CD14-positive monocyte (primary cell): ENCODE measurements around the gene HADHA. TPM values are rescaled to one million over a fixed set of nuclear protein-coding genes. Genes with fewer than 3 reads are reported as not detected.

ENCODE experiments used
- DNase-seq, 3 donors: peaks; one replicate each; pipeline ENCODE4 v3.0.0-alpha.2; 2011 to 2022
- H2AFZ ChIP-seq: 2 replicates; pipeline ENCODE4 v1.6.0; 2012; ENCODE audit warnings: mild to moderate bottlenecking, low read depth, low read length, inconsistent platforms; ENCODE audit not compliant: insufficient read depth, poor library complexity, severe bottlenecking
- H3K27ac ChIP-seq, 2 donors: 1 replicate in 1 of 2; 2 replicates in 1 of 2; pipeline ENCODE4 v1.5.1; 2012 to 2013; ENCODE audit warnings: low read length in 2 of 2, control low read depth in 1 of 2, inconsistent platforms in 1 of 2, low read depth in 1 of 2, mild to moderate bottlenecking in 1 of 2
- H3K27me3 ChIP-seq, 2 donors: one replicate each; pipeline versions ENCODE4 v1.6.0 to v1.6.1; 2011 to 2013; ENCODE audit warnings: low read length in 2 of 2; ENCODE audit not compliant: control insufficient read depth in 2 of 2, insufficient read depth in 2 of 2
- H3K36me3 ChIP-seq, 2 donors: replicated peaks in 1 of 2; 1 replicate in 1 of 2; 2 replicates in 1 of 2; pipeline versions ENCODE4 v1.5.1 to v1.6.1; 2012 to 2013; ENCODE audit warnings: low read length in 2 of 2, control low read depth in 1 of 2, inconsistent platforms in 1 of 2, mild to moderate bottlenecking in 1 of 2; ENCODE audit not compliant: insufficient read depth in 2 of 2, control insufficient read depth in 1 of 2
- H3K4me1 ChIP-seq, 2 donors: 1 replicate in 1 of 2; 2 replicates in 1 of 2; pipeline versions ENCODE4 v1.5.1 to v1.6.1; 2012 to 2013; ENCODE audit warnings: low read length in 2 of 2, control low read depth in 1 of 2, inconsistent platforms in 1 of 2, mild to moderate bottlenecking in 1 of 2, moderate library complexity in 1 of 2; ENCODE audit not compliant: insufficient read depth in 2 of 2, control insufficient read depth in 1 of 2
- H3K4me2 ChIP-seq: replicated peaks from 2 replicates; pipeline ENCODE3; 2012; ENCODE audit warnings: low read length, moderate library complexity, mild to moderate bottlenecking; ENCODE audit not compliant: poor library complexity, severe bottlenecking; ENCODE audit errors: extremely low read depth
- H3K4me3 ChIP-seq, 3 experiments: fragments of 200-600 bp in 1 of 3; sonication (generic) in 1 of 3; replicated peaks in 1 of 3; 1 replicate in 2 of 3; 2 replicates in 1 of 3; pipeline ENCODE4 v1.5.1; 2011 to 2013; ENCODE audit warnings: low read length in 3 of 3, mild to moderate bottlenecking in 3 of 3, control low read depth in 2 of 3, low read depth in 2 of 3, inconsistent platforms in 1 of 3, moderate library complexity in 1 of 3
- H3K79me2 ChIP-seq: 2 replicates; pipeline ENCODE4 v1.6.0; 2012; ENCODE audit warnings: mild to moderate bottlenecking, control low read depth, inconsistent platforms, low read length, moderate library complexity; ENCODE audit not compliant: insufficient read depth
- H3K9ac ChIP-seq: 2 replicates; pipeline ENCODE4 v1.6.0; 2017; ENCODE audit warnings: low read length, mild to moderate bottlenecking; ENCODE audit not compliant: insufficient read depth, poor library complexity, severe bottlenecking
- H3K9me3 ChIP-seq, 2 donors: replicated peaks in 1 of 2; 1 replicate in 1 of 2; 2 replicates in 1 of 2; pipeline versions ENCODE4 v1.5.1 to v1.6.1; 2012 to 2013; ENCODE audit warnings: low read length in 2 of 2, control low read depth in 1 of 2; ENCODE audit not compliant: control insufficient read depth in 1 of 2, insufficient read depth in 1 of 2
- H4K20me1 ChIP-seq: 2 replicates; pipeline ENCODE4 v1.6.0; 2012; ENCODE audit warnings: mild to moderate bottlenecking, low read length, control low read depth, moderate library complexity; ENCODE audit not compliant: insufficient read depth
- H3K27ac Mint-ChIP-seq, 7 donors: one replicate each; pipeline ENCODE4 v1.8.0; 2020; ENCODE audit warnings: mild to moderate bottlenecking in 7 of 7, mixed read lengths in 7 of 7, moderate library complexity in 6 of 7, inconsistent platforms in 2 of 7
- H3K27me3 Mint-ChIP-seq, 3 donors: one replicate each; pipeline ENCODE4 v1.8.0; 2021 to 2022; ENCODE audit warnings: low read depth in 3 of 3, mild to moderate bottlenecking in 3 of 3, mixed read lengths in 3 of 3, moderate library complexity in 3 of 3, inconsistent platforms in 1 of 3
- H3K36me3 Mint-ChIP-seq, 2 donors: one replicate each; pipeline ENCODE4 v1.8.0; 2020; ENCODE audit warnings: mixed read lengths in 2 of 2, inconsistent platforms in 1 of 2, mild to moderate bottlenecking in 1 of 2
- H3K4me1 Mint-ChIP-seq: one replicate; pipeline ENCODE4 v1.8.0; 2020; ENCODE audit warnings: mild to moderate bottlenecking, mixed read lengths
- H3K4me3 Mint-ChIP-seq, 2 donors: one replicate each; pipeline ENCODE4 v1.8.0; 2020; ENCODE audit warnings: mild to moderate bottlenecking in 2 of 2, mixed read lengths in 2 of 2, moderate library complexity in 1 of 2
- H3K9me3 Mint-ChIP-seq, 7 donors: one replicate each; pipeline ENCODE4 v1.8.0; 2020 to 2022; ENCODE audit warnings: mixed read lengths in 7 of 7, mild to moderate bottlenecking in 6 of 7, moderate library complexity in 6 of 7, inconsistent platforms in 2 of 7
- WGBS: methylation state at CpG from one replicate; pipeline ENCODE4 v1.1.5; 2013; ENCODE audit warnings: missing lambda C conversion rate; ENCODE audit not compliant: insufficient coverage; 5-methylcytosine and 5-hydroxymethylcytosine counted together
- intact Hi-C, 2 donors: fragments of 100-400 bp; cut with micrococcal nuclease; formaldehyde crosslinking; loops; one replicate each; pipeline versions ENCODE4 v1.15.0 to v1.15.1; 2023
- polyA plus RNA-seq, 3 donors: library from polyadenylated mRNA; depleted of rRNA in 1 of 3; unstranded in 2 of 3; stranded (reverse) in 1 of 3; fragments of 300-500 nt in 2 of 3; fragments of >200 nt in 1 of 3; fragmentation: Illumina TruSeq in 2 of 3; gene quantifications; 1 replicate in 2 of 3; 2 replicates in 1 of 3; pipeline ENCODE4 v1.2.3, GENCODE V29; 2012 to 2021
- TF ChIP-seq, protein P1 (sequence below): fragments of 200-600 bp; IDR thresholded peaks from one replicate; pipeline ENCODE4 v1.8.0; 2022; ENCODE audit warnings: antibody characterized with exemption, mild to moderate bottlenecking

HADHA gene
- polyA plus RNA-seq, 3 donors: 60.2 to 187 (median 155) TPM

DNA sequence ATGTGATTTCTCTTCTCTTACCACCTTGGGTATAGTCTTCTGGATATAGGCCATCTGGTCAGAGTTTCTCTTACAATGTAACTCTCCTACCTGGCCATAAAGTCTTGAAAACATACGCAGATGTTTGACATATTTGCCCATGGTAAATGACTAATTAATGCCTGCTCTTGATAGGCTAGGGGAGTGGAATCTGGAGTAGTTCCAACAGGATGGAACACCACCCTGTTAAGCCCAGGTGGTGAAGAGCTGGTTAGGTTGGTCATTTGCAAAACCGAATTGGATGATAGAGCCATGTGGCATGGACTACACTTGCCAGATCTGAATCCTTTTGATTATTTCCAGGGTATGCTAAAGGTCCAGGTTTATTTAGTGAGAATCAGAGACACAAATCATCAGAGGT is 36.8 kb upstream of the HADHA start:
- Histone ChIP-seq H2AFZ (no peak overlapping the region), H3K4me2 (no peak overlapping the region), H3K9ac (no peak overlapping the region), H3K36me3 (peaks cover 87 to 99% of the 10 kb centered on the region in 2 donors), H3K4me3 (no peak overlapping the region), H3K79me2 (no peaks in the 10 kb centered on the region), H3K27ac (no peak overlapping the region), H3K4me1 (no peaks in the 10 kb centered on the region), H4K20me1 (no peaks in the 10 kb centered on the region), H3K9me3 (no peaks in the 10 kb centered on the region), H3K27me3 (no peaks in the 10 kb centered on the region)
- intact Hi-C loops: no loop called here
- no peaks in the 10 kb centered on the region for H3K27me3 Mint-ChIP-seq
- no peak for DNase-seq
- 92% methylated on average over 2 of the region's 2 CpGs for WGBS
- H3K9me3 Mint-ChIP-seq: no peaks in the 10 kb centered on the region
- peak overlapping the region in 1 of 7 donors; percentile 43 for H3K27ac Mint-ChIP-seq
- H3K4me1 Mint-ChIP-seq: peaks cover 2% of the 10 kb centered on the region
- TF ChIP-seq, protein P1, sequence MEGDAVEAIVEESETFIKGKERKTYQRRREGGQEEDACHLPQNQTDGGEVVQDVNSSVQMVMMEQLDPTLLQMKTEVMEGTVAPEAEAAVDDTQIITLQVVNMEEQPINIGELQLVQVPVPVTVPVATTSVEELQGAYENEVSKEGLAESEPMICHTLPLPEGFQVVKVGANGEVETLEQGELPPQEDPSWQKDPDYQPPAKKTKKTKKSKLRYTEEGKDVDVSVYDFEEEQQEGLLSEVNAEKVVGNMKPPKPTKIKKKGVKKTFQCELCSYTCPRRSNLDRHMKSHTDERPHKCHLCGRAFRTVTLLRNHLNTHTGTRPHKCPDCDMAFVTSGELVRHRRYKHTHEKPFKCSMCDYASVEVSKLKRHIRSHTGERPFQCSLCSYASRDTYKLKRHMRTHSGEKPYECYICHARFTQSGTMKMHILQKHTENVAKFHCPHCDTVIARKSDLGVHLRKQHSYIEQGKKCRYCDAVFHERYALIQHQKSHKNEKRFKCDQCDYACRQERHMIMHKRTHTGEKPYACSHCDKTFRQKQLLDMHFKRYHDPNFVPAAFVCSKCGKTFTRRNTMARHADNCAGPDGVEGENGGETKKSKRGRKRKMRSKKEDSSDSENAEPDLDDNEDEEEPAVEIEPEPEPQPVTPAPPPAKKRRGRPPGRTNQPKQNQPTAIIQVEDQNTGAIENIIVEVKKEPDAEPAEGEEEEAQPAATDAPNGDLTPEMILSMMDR: no peak
- no peak overlapping the region for H3K4me3 Mint-ChIP-seq
- H3K36me3 Mint-ChIP-seq: peaks cover 82 to 94% of the 10 kb centered on the region in 2 donors

DNA sequence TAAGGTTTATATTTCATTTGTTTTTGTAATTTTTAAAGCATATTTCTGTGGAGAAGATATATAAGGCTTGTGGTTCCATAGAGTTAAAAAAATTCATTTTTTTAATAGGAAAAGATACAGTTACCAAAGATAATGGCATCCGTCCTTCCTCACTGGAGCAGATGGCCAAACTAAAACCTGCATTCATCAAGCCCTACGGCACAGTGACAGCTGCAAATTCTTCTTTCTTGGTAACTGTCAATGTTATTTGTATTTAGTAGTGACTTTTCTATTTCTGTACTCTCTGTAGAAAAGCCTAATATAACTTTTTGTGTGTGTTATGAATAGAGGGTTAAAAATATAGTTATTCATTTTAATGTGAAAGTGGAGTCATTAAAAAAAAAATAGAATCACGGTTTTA is 35.5 kb upstream of the HADHA start:
- Histone ChIP-seq H2AFZ (no peak overlapping the region), H3K9ac (no peak overlapping the region), H3K4me3 (no peak overlapping the region), H3K79me2 (peaks cover 5% of the 10 kb centered on the region), H3K36me3 (peaks cover 81 to 97% of the 10 kb centered on the region in 2 donors), H3K4me2 (no peak overlapping the region), H3K27me3 (no peaks in the 10 kb centered on the region), H3K4me1 (peaks cover 0 to under 1% of the 10 kb centered on the region in 2 donors), H3K9me3 (no peaks in the 10 kb centered on the region), H4K20me1 (no peaks in the 10 kb centered on the region), H3K27ac (no peak overlapping the region)
- no CpG with 5 or more reads among the region's 3 CpGs for WGBS
- H3K27ac Mint-ChIP-seq: no peak overlapping the region
- no peaks in the 10 kb centered on the region for H3K9me3 Mint-ChIP-seq
- H3K36me3 Mint-ChIP-seq: peaks cover 83 to 91% of the 10 kb centered on the region in 2 donors
- intact Hi-C loops: no loop called here
- no peak for DNase-seq
- H3K4me1 Mint-ChIP-seq: peaks cover 5% of the 10 kb centered on the region
- no peaks in the 10 kb centered on the region for H3K27me3 Mint-ChIP-seq
- H3K4me3 Mint-ChIP-seq: no peak overlapping the region
- TF ChIP-seq, protein P1: no peak
